A673 (cell line): ENCODE measurements around the gene GRN. TPM values are rescaled to one million over a fixed set of nuclear protein-coding genes. Genes with fewer than 3 reads are reported as not detected.

Experiments
- BruUV-seq: library from RNA; stranded (reverse); fragments of 400-500 nt; replicated peaks from 2 replicates; lab custom pipeline; 2021; lab: Mats Ljungman, UMichigan
- CTCF ChIA-PET: fragments of 300-600 bp; sonication (Branson Sonifier 250); formaldehyde crosslinking; loops from one replicate; lab custom pipeline; 2022; ENCODE audit warnings: antibody characterized with exemption; lab: Charles Lee
- POLR2A ChIA-PET: fragments of 300-600 bp; sonication (Branson Sonifier 250); formaldehyde crosslinking; loops from one replicate; lab custom pipeline; 2022; ENCODE audit warnings: antibody characterized with exemption; ENCODE audit not compliant: low non-redundant PET; lab: Charles Lee
- DNase-seq: peaks from one replicate; pipeline ENCODE4 v3.0.0-alpha.2; 2015; ENCODE audit warnings: low spot score
- H3K27ac ChIP-seq: fragments of 200-600 bp; sonication (generic); 2 replicates; pipeline ENCODE4 v1.5.1; 2016; ENCODE audit warnings: mixed run types, low read depth, mild to moderate bottlenecking, mixed read lengths, antibody characterized with exemption, low read length; ENCODE audit not compliant: poor library complexity, severe bottlenecking
- H3K27me3 ChIP-seq: fragments of 200-600 bp; sonication (generic); replicated peaks from 2 replicates; pipeline ENCODE4 v1.6.1; 2017; ENCODE audit warnings: mixed run types, low read depth, mild to moderate bottlenecking, mixed read lengths, antibody characterized with exemption, low read length; ENCODE audit not compliant: insufficient read depth, poor library complexity
- H3K36me3 ChIP-seq: fragments of 200-600 bp; sonication (generic); 2 replicates; pipeline ENCODE4 v1.6.1; 2016; ENCODE audit warnings: mixed run types, mild to moderate bottlenecking, mixed read lengths, antibody characterized with exemption, low read length; ENCODE audit not compliant: insufficient read depth, poor library complexity, severe bottlenecking
- H3K4me1 ChIP-seq: fragments of 200-600 bp; sonication (generic); 2 replicates; pipeline ENCODE4 v1.6.1; 2017; ENCODE audit warnings: mixed run types, mild to moderate bottlenecking, mixed read lengths, antibody characterized with exemption, low read length; ENCODE audit not compliant: insufficient read depth, poor library complexity, severe bottlenecking
- H3K4me3 ChIP-seq: fragments of 200-600 bp; sonication (generic); 2 replicates; pipeline ENCODE4 v1.5.1; 2016; ENCODE audit warnings: low read depth, mixed run types, mild to moderate bottlenecking, mixed read lengths, low read length; ENCODE audit not compliant: poor library complexity, severe bottlenecking
- H3K9me3 ChIP-seq: fragments of 200-600 bp; sonication (generic); 2 replicates; pipeline ENCODE4 v1.6.1; 2016; ENCODE audit warnings: mixed run types, low read depth, mild to moderate bottlenecking, mixed read lengths, antibody characterized with exemption, low read length; ENCODE audit not compliant: poor library complexity, severe bottlenecking
- EZH2 ChIP-seq: fragments of 200-600 bp; sonication (generic); IDR thresholded peaks from 2 replicates; pipeline ENCODE4 v1.6.1; 2017; ENCODE audit warnings: borderline replicate concordance, low read depth, mild to moderate bottlenecking, mixed read lengths, antibody characterized with exemption, low read length; ENCODE audit not compliant: poor library complexity, severe bottlenecking
- intact Hi-C: fragments of 100-400 bp; cut with micrococcal nuclease; formaldehyde crosslinking; loops from one replicate; pipeline ENCODE4 v1.10.0; 2022; ENCODE audit not compliant: unreplicated experiment
- total RNA-seq: library from RNA; stranded (reverse); gene quantifications from 2 replicates; pipeline ENCODE4 v1.2.3, GENCODE V29; 2021
- TF ChIP-seq, protein P1 (sequence below): fragments of 300-800, 200-600 bp; sonication (generic); conservative IDR thresholded peaks from 2 replicates; pipeline ENCODE4 v1.5.1; 2017; ENCODE audit warnings: low read depth, mild to moderate bottlenecking, antibody characterized with exemption, low read length, moderate library complexity, mixed read lengths

GRN gene
- total RNA-seq, 1 experiment from 2014 or later: 50.4 TPM

DNA sequence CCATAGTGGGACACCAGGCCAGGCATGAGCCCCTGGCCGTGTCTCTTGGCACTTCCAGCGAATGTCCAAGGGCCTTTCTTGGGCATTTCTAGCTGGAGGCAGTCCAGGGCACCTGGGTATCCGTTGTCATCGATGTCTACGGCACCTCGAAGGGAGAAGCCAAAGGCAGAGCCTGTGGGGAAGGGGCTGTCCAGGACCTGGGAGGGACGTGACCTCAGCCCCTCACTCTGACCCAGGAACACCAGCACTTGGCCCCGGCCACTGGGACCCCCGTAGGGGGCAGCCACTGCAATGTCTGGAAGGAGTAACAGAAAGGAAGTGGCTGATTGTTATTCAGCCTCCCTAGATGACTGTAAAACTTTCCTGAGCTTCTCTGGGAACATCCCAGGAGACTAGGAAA is 35.7 kb downstream of the GRN start:
- H3K27me3 ChIP-seq: no peaks in the 10 kb centered on the region
- H3K4me3 ChIP-seq: no peak overlapping the region
- no peaks in the 10 kb centered on the region for H3K4me1 ChIP-seq
- ChIA-PET CTCF (no interaction called here), POLR2A (no interaction called here)
- DNase-seq: no peak
- intact Hi-C loops: no loop called here
- no peaks in the 10 kb centered on the region for H3K9me3 ChIP-seq
- H3K27ac ChIP-seq: no peak overlapping the region
- no peaks in the 10 kb centered on the region for H3K36me3 ChIP-seq
- TF ChIP-seq EZH2: no peak
- TF ChIP-seq, protein P1, sequence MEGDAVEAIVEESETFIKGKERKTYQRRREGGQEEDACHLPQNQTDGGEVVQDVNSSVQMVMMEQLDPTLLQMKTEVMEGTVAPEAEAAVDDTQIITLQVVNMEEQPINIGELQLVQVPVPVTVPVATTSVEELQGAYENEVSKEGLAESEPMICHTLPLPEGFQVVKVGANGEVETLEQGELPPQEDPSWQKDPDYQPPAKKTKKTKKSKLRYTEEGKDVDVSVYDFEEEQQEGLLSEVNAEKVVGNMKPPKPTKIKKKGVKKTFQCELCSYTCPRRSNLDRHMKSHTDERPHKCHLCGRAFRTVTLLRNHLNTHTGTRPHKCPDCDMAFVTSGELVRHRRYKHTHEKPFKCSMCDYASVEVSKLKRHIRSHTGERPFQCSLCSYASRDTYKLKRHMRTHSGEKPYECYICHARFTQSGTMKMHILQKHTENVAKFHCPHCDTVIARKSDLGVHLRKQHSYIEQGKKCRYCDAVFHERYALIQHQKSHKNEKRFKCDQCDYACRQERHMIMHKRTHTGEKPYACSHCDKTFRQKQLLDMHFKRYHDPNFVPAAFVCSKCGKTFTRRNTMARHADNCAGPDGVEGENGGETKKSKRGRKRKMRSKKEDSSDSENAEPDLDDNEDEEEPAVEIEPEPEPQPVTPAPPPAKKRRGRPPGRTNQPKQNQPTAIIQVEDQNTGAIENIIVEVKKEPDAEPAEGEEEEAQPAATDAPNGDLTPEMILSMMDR: no peak
- no TSS peak for BruUV-seq

DNA sequence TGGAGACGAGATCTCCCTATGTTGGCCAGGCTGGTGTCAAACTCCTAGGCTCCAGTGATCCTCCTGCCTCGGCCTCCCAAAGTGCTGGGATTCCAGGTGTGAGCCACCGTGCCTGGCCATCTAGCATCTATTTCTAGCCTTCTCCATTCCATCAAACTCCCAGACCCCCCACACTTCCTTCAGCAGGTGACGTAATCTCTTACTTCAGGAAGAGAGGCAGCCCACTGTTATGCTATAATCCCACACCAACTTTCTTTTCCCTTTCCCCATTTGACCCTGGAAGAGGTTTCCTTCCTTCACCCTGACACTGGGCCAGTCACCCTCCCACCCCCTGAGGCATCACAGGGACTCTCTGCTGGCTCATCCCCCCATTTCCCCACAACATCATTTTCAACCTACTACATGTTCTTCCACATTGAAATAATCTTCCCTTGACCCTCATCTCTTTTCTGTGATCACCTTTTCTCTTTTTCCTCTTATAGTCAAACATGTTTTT is 36.8 kb downstream of the GRN start:
- POLR2A ChIA-PET: no interaction called here

DNA sequence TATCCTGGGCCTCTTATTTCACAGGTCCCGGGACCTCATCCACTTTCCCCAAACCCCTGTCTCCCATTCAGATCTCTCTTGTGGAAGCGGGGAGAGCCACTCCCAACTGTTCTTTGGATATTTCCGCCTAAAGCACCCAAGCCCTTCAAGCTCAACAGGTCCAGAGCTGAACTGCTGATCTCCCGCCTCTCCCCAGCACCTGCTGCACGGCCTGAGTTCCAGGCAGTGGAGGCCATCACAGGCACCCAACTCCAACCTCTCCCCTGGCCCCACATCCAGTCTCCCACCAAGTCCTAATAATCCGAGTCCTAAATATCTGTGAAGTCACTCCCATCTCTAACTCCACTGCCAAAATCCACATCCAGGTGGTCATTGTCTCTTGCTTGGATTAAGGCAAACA is 37.8 kb downstream of the GRN start:
- BruUV-seq: no TSS peak

More for the DNA sequence above, 36.8 kb downstream of the GRN start:
- no TSS peak for BruUV-seq
- no peaks in the 10 kb centered on the region for H3K4me1 ChIP-seq
- intact Hi-C loops: no loop called here
- no peaks in the 10 kb centered on the region for H3K9me3 ChIP-seq
- no peak overlapping the region for H3K4me3 ChIP-seq
- H3K27me3 ChIP-seq: no peaks in the 10 kb centered on the region
- no peak for DNase-seq
- TF ChIP-seq, protein P1: no peak
- TF ChIP-seq EZH2: no peak
- no peaks in the 10 kb centered on the region for H3K36me3 ChIP-seq
- CTCF ChIA-PET: no interaction called here
- H3K27ac ChIP-seq: no peak overlapping the region

More for the DNA sequence above, 37.8 kb downstream of the GRN start:
- intact Hi-C loops: no loop called here
- no peak overlapping the region for H3K4me3 ChIP-seq
- no peak overlapping the region for H3K27ac ChIP-seq
- CTCF ChIA-PET: no interaction called here
- H3K27me3 ChIP-seq: no peaks in the 10 kb centered on the region
- POLR2A ChIA-PET: no interaction called here
- DNase-seq: no peak
- no peaks in the 10 kb centered on the region for H3K36me3 ChIP-seq
- no peaks in the 10 kb centered on the region for H3K9me3 ChIP-seq
- TF ChIP-seq EZH2: no peak
- TF ChIP-seq, protein P1: no peak
- no peaks in the 10 kb centered on the region for H3K4me1 ChIP-seq
